Fibroblast of skin of abdomen (primary cell): ENCODE measurements around the gene ME3.

Experiments
- DNase-seq: peaks from one replicate; pipeline ENCODE4 v3.0.0-alpha.2; 2013

The ME3 gene

DNA sequence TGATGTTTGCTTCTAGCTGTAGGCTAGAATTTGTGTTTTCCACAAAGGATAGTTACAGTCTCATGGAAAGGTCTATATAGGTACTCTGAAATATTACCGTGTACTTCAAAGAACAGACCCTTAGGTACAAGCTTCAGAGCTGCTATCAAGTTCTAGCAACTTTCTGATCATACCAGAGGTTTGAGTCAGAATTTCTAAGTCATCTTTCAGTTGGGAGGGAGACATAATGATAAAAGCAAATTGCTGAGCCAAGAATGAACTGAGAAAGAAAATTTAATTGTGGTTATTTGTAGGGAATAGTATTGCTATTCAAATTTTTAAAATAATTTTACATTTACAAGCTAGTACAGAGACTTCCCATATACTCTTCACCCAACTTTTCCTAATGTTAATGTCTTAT is 19.9 kb upstream of the ME3 start:
- peak; percentile 51 for DNase-seq

DNA sequence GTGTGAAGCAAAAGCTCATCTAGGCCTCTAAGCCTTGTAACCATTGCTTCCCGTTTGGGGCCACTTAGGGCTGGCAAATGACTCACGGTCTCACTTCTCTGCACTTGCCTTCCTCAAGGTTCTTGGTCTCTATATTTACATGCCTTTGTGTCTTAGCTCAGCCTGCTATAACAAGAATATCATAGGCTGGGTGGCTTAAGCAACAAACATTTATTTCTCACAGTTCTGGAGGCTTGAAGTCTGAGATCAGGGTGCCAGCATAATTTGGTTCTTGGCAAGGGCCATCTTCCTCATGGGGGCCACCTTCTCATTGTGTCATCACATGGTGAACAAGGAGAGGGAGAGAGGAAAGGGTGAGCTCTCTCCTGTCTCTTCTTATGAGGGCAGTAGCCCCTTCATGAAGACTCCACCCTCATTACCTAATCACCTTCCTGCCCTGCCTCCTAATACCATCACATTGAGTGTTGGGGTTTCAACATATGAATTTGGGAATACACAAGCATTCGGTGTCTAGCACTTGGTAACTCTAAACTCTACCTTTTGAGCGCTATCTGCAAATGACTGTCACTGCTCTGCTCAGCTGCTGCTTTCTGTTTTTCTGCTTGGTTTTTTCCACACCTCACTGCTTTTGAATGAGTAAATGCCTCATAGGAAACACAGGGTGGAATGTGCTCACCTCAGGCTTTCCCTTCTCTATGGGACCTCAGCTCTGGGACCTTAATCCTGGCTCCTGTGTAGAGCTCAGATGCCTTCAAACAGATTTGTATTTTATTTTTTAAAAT is 16.2 kb upstream of the ME3 start:
- peak; percentile 76 for DNase-seq

DNA sequence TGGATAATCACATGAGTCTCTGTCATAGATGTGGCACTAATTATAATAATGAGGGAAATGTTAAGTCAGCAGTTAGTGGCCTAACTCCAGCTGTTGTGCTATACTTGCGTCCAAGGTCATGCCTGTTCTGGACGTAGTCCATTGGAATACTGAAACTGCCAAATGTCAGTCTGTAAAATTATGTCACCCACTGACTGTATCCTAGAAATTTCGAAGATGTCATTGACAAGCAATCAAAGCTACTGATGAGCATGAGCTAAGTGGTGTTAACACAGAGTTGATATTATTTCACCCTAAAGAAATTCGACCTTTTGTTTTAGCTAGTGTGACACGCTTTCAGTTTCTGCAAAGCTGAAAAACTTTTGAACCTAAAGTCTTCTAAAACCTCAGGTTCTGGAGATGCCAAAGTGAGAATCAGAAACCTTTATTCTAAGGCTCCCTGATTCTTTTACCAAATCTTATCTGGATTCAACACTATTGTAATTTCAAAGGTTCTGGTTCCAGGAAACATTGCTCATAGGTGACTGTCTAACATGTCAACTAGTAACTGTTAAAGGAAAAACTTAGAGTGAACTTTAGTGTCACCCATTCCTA is 14.9 kb upstream of the ME3 start:
- no peak for DNase-seq

DNA sequence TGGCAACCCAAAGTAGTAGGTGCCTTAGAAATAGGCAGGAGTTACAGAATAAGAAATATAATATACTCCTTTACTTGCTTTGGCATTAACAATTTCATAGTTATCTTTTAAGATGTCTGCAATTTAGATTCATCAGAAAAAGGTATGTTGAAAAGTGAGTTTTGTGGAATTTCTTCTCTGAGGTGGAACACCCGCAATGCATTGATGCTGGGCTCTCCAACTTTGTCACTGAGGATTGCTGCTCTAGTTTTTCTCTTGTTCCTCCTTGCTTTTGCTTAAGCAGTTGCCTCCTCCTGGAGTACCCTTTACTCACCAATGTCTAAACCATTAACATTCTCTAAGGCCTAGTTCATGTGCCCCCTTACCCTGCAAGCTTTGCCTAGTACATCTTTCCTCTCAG is 14.1 kb upstream of the ME3 start:
- no peak for DNase-seq

DNA sequence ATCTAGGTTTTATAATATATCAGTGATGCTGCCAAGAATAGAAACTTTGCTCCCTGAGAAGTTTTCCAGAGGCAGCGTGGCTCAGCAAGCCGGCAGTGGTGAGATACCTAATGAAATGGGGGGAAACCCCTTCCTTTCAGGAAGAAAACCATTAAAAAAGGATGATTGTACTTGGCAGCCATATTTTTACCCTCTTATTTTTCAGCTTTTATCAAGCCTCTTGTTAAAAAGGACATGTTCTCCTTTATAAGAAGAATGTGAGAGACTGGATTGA is 9.0 kb upstream of the ME3 start:
- no peak for DNase-seq

DNA sequence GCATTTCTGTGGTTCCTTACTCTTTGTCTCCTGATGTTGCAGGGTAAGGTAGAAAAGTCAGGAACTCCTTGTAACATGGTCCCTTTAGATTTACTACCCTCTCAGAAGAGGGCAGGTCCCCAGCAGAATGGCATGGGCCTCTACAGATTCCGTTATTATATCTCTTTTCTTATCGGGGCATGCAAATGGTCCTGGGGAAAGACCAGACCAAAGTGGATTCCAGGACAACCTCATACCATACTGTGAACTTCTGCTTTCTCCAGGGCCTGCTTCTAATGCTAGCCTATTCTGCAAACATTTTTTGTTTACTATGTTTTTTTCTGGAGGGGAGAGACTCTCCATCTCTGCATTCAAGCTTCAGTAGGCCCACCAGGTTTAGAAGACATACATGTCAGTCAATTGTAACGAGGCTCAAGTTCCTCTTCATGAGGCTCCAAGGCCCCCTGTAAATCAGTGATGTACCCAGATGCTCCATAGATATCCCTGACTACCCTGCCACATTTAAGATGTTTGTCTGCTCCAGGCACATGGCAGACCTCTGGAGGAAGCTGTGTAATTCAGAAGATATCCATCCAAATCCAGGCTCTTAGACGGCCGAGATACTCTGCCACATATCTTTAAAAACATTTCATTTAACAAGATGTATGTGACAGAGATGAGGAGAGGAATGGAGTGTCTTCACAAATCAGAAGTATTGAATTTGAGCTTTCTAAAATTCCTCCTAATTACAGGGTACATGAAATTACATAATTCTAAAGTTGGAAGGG is 8.5 kb upstream of the ME3 start:
- no peak for DNase-seq

DNA sequence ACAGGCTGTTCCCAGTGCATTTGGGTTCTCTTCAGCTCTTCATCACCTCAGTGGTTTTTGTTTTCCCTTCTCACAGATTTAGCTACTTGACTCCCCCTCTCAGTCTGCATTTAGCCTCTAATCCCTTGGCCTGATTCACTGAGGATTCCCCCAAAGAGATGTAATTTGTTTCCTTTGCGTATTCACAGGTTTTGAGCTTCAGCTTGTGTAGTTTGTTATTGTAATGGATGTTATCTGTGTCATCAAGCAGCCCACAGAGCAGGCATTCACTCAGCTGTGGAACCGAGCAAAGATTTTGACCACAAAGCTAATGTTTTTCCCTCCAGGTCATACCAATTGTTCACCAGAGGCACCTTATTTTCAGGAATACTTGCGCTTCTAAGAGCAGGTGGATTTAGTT is 6.4 kb upstream of the ME3 start:
- DNase-seq = peak; percentile 35

DNA sequence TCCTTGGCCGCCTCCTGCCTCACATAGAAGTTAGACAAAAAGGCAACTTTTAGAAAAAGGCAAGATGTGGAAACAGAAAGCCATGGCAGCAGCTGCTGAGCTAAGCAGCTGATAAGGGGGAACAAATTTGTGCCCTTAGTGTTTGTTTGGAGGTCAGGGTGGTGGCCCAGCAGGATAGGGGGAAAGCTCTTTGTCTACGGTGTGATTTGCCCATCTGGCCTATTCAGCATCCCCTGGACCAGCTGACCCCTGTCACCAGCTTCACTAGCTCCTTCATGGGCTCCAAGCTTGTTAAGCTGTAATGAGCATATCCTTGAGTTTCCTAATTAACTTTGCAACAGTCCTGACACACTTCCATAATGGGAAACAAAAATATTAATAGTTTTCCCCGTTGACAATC is 5.9 kb upstream of the ME3 start:
- DNase-seq = no peak

DNA sequence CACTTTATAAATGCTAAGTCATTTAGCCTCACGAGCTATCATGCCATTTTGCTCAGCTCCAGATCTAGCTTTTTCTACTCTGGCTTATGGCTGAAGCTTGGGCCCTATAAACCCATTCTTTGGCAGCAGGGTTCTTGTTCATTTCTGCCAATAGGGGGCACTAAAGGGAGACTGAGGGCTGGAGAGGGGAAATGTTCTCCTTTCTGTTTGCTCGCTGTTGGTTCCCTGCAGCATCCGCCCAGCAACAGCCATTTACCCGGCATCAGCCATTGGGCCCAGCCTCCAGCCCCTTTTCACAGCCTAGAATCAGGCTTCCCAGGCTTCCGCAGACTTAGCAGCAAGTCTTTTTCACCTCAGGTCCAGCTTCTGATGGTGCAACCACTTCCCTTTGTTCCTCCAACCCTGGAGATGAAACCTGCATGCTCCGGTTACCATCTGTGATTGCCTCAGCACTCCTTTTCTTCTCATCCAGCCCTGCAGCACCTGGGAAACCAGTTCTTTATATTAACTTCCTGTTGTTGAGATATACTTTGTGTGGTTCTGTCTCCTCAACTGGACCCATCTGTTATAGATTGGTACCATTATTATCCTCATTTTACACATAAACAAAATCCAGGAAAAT is 4.2 kb upstream of the ME3 start:
- DNase-seq = no peak

DNA sequence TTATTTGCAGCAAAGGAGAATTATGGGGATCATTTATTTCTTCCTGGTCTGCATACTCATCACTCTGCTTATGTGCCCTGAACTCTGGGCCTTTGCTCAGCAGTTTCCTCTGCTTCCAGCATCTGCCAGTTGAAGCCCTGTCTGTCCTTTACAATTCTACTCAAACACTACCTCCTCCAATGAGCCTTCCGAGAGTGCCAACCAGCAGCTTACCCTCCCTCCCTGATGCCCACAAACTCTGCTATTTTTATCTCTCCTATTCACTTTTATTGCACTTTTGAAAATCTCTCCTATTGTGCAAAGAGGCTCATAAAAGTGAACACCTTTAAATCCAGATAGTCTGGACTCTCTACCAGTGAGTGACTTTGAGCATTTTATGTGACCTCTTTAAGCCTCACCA is 3.6 kb upstream of the ME3 start:
- DNase-seq = no peak

DNA sequence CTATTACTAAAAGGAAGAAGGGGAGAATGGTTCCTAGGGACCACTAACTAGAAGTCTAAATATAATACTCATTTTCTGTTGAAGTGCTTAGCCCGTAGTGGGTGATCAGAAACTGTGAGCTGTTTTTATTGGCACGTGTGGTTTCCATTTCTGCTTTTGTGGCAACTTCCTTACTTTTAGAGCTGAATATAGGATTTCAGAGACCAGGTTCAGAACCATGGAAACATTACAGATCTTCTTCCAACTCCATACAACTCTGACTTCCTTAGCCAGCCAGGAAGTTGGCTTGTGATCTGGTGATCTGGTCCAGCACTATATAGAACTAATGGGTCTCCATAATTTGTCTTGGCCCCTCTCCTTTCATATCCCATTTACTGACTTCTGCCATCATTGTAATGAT is 2.6 kb upstream of the ME3 start:
- no peak for DNase-seq

DNA sequence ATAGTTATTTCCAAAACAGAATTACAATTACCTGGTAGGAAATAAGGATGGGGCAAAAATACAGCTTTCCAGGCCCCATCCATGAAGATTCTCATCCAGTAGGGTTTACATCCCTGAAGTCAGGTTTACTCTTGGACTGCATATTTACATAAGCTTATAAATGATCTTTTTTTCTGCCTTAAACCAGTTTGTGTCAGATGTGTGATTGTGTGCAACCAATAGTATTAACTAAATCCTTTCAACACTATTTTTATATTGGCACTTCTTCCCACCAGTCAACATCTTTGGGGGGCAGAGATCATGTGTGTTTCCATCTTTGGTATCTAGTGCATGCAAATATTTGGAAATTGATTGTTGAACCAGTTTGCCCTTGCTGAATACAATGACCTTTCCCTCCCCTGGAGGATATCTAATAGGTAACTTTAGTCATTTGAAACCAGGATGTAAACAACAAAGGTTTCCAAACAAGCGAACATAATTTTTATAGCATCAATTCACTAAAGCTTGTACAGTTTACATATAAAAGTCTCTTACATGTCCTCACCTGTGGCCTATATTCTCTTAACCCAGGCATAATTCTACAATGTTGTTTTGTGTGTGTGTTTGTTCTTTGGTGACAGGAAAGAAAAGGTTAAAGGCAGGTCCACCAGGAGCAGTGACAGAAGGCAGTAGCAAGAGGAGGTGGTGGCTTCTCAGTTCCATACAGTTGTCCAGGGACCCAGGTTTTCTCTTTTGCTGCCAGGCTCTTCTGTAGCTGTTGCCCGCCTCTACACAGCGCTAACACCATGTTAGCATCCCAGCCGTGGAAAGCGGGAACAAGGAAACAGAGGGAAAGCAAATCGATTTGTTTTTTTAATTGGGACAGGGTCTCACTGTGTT is 1.7 kb upstream of the ME3 start:
- no peak for DNase-seq

DNA sequence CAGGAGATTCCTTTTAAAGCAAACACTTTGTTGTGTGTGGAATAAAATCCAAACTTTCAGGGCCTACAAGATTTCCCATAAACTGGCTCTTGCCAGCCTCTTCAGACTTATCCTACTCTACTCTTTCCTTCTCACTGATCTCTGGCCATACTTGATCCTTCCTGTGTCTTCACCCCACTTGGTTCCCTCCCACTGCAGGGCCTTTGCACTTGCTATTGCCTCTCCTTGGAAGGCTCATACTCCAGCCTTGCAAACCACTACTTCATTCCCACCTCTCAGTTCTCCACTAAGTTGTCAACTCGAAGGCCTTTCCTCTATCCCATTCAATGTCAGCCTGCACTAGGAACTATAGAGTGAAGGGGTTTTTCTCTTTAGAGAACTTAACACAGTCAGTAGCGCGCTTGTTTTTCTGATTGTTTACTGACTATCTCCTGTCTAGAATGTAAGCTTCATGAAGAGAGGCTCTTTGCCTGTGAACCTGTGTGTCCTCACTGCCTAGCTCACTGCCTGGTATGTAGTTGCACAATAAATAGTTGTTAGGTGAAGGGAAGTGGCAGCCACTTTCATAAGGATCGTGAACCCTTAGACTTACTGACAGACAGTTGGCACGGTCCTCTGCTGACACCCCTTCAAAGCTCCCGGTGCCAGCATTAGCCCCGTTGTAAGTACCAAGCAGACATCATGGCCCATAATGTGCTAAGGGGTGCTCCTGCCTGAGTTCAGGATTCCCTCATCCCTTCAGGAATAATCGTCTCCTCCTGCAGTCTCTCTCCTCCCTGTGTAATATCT is 833 bp upstream of the ME3 start:
- no peak for DNase-seq

DNA sequence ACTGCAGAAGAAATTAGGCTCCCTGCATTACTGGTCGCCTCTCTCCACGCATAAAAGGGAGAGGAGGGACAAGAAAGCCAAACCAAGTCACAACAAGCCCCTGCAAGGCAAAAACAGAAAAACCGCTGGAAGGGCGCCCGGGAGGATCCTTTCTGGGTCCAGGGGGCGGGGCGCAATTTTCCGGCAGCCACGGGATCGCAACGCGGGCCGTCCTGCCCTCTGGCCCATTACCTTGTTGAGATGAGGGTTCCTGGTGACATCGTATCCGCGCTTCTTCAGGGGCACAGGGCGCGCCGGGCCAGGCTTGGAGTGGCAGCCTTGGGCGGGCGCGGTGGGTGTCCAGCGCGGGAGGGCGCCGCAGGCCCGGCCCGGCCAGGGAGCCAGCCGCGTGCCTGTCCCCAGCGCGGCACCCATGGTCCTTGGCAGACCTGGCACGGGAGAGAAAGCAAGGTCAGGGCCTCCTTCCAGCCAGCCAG is 847 bp downstream of the ME3 start:
- DNase-seq = no peak

DNA sequence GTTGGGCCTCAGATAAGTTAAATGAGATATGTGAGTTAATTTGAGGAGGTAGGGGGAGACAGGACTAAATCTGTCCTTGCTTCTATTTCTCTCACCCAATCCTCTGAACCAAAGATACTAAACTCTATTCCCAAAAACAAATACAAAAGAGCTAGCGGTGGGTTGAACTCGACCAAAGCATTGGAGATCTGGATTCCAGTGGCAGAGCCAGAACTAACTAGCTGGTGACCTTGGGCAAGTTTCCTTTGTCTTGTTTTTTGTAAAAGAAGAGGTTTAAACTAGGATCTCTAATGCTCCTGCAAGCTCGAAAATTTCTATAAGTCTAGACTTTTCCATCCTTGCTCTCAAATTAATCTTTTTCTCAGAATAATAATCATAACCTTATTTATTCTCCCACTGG is 1.5 kb downstream of the ME3 start:
- no peak for DNase-seq

DNA sequence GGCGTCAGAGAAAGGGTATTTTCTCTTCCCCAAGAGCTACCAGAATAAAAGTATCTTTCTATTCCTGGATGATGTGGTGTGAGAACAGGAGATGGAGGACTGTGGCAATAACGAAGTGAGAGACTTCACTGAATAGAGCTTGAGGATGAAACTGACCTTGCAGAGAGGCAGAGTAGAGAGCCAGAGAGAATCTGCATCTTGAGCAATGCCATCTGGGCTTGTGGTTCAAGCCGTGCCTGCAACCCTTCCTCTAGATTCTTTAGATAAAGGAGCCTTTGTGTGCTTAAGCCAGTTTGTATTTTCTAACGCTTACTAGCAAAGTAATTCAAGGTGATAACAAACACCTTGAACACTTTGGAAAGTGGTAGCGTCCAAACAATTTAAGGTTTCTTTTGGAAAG is 2.2 kb downstream of the ME3 start:
- DNase-seq = peak; percentile 43

DNA sequence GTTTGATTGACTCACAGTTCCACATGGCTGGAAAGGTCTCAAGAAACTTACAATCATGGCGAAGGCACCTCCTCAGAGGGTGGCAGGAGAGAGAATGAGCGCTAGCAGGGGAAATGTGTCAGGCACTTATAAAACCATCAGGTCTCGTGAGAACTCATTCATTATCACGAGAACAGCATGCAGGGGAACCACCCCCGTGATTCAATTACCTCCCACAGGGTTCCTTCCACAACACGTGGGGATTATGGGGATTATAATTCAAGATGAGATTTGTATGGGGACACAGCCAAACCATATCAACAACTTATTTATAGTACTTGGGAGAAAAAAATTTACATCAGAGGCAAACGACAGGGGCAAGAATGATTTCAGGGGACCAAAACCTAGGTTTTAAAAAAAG is 3.0 kb downstream of the ME3 start:
- DNase-seq = no peak

DNA sequence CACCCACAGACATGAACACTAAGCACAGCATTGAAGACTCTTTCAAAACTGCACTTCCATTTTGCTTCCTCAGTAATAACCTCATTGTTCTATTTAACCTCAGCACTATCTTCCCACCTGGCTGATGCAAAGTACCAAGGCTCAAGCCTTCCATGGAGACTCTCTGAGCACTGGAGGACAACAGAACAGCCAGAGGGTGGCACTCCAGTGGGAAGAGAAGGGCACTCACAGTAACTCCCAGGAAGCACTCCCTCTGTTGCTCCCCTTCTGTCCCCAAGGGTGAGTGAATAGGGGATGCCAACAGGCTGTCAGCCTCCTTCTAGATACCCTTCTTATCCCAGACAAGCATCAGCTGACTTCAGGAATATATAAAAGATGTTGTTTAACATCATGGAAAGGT is 3.5 kb downstream of the ME3 start:
- DNase-seq = no peak

DNA sequence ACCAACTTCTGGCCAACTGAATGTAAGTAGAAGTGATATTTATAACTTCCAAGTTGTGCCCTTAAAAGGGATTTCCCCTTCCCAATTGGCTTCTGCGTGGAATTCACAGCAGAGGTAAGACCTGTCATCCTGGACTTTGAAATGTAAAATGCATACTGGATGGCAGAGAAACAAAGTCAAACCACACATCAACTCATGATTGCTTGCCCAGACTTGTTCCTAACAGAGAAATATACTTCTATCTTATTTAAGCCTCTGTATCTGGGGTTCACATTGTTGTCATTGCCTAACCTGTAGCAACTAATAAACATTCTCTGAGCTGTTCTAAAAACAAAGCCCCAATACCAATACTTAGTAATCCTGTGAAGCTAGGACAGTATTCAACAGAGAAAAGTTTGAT is 6.2 kb downstream of the ME3 start:
- DNase-seq = no peak

DNA sequence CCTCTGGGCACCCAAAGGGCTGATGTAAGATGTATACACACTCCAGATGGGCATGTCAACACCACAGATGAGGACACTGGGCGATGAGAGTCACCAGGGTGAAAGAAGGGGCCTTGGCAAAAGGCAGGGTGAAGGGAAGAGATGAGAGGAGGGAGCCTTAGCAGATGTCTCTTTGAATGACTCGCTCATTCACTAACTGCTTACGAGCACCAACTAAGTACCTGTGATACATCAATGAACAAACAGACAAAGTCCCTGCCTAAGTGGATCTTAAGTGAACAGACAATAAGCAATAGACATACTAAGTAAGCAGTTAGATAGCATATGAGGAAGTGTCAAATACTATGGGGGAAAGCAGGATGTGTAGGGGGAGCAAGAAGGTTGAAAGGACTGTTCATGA is 7.5 kb downstream of the ME3 start:
- DNase-seq = no peak

DNA sequence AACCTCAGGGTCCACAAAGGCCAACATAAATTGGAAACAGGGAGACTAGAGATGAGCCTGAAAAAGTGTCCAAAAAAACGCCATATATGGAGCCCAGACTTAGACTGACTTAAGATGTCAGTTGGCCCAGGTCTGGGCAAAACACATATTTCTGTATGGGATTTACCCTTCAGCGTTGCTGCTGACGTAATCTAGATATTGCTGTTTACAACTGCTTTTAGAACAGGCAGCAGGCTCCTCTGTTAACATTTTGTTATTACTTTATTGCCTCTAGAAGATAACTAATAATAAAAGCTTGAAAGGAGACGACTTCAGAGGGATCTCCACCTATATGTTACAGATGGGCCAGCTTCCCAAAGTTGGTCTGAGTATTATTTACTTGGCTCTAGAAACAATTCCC is 8.7 kb downstream of the ME3 start:
- DNase-seq = no peak

DNA sequence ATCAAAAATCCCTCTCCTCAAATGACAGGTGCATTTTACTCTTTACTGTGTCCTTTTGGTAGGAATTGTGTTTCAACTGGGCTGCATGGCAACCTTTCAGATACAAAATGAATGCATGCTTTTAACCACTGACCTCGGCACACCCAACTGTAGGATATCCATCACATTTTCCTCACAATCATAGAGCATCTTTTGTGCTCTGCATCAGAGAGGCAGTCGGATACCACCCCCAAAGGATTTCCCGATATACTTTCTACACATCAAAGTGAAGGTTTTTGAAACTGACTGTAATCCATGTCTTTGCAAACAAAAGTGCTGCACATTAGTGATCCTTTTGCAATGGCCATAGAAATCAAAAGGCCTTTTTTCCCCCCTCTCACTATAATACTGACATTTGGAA is 9.1 kb downstream of the ME3 start:
- no peak for DNase-seq
